Loucy (cell line): ENCODE data around the gene DGKI.
"Not testable (repeated sequence)": the region's sequence is repeated elsewhere in the genome, so short reads cannot be mapped to it uniquely, and the experiment has no call there.

Experiments used
- H2AFZ ChIP-seq: fragments of 200-600 bp; sonication (generic); 2 replicates; pipeline ENCODE4 v1.6.0; 2016; ENCODE audit warnings: antibody characterized with exemption, mild to moderate bottlenecking, low read length, moderate library complexity
- H3F3A ChIP-seq: fragments of 200-600 bp; 2 replicates; pipeline ENCODE4 v1.6.0; 2016; ENCODE audit warnings: antibody characterized with exemption, low read depth, mild to moderate bottlenecking
- H3K27me3 ChIP-seq: fragments of 200-600 bp; sonication (generic); 2 replicates; pipeline ENCODE4 v1.6.1; 2014; ENCODE audit warnings: low read length, mild to moderate bottlenecking; ENCODE audit not compliant: insufficient read depth, poor library complexity, severe bottlenecking
- H3K36me3 ChIP-seq: fragments of 200-600 bp; sonication (generic); 2 replicates; pipeline ENCODE4 v1.6.1; 2016; ENCODE audit warnings: low read length; ENCODE audit not compliant: insufficient read depth
- H3K4me1 ChIP-seq: fragments of 200-600 bp; sonication (generic); 2 replicates; pipeline ENCODE4 v1.5.1; 2014; ENCODE audit warnings: low read length, mild to moderate bottlenecking; ENCODE audit not compliant: insufficient read depth, poor library complexity, severe bottlenecking
- H3K4me2 ChIP-seq: fragments of 200-600 bp; sonication (generic); 2 replicates; pipeline ENCODE4 v1.6.0; 2014; ENCODE audit warnings: antibody characterized with exemption, low read length, low read depth, mild to moderate bottlenecking; ENCODE audit not compliant: poor library complexity, severe bottlenecking
- H3K4me3 ChIP-seq: fragments of 200-600 bp; sonication (generic); 2 replicates; pipeline ENCODE4 v1.5.1; 2014; ENCODE audit warnings: low read length, mild to moderate bottlenecking, mixed read lengths; ENCODE audit not compliant: poor library complexity, severe bottlenecking
- H3K79me2 ChIP-seq: fragments of 200-600 bp; sonication (generic); 2 replicates; pipeline ENCODE4 v1.6.1; 2014; ENCODE audit warnings: low read length; ENCODE audit not compliant: insufficient read depth
- H3K9ac ChIP-seq: fragments of 200-600 bp; sonication (generic); 2 replicates; pipeline ENCODE4 v1.6.0; 2014; ENCODE audit warnings: mild to moderate bottlenecking, low read depth, low read length, moderate library complexity; ENCODE audit not compliant: poor library complexity, severe bottlenecking
- H3K9me2 ChIP-seq: fragments of 200-600 bp; sonication (generic); replicated peaks from 2 replicates; pipeline ENCODE4 v1.6.1; 2016; ENCODE audit warnings: low read depth, low read length, mixed read lengths
- H3K9me3 ChIP-seq: fragments of 200-600 bp; sonication (generic); 2 replicates; pipeline ENCODE4 v1.6.1; 2014; ENCODE audit warnings: mild to moderate bottlenecking, antibody characterized with exemption, low read length, low read depth; ENCODE audit not compliant: insufficient read depth
- H4K20me1 ChIP-seq: fragments of 200-600 bp; sonication (generic); 2 replicates; pipeline ENCODE4 v1.6.0; 2014; ENCODE audit warnings: antibody characterized with exemption, low read length, mild to moderate bottlenecking; ENCODE audit not compliant: insufficient read depth, poor library complexity, severe bottlenecking
- CTCF ChIP-seq: fragments of 200-600 bp; sonication (generic); conservative IDR thresholded peaks from 2 replicates; pipeline ENCODE4 v1.5.1; 2014; ENCODE audit warnings: mild to moderate bottlenecking, antibody characterized with exemption, low read length
- EZH2phosphoT487 ChIP-seq: fragments of 200-600 bp; IDR thresholded peaks from 2 replicates; pipeline ENCODE4 v1.6.1; 2018; ENCODE audit warnings: antibody characterized with exemption, mild to moderate bottlenecking, moderate library complexity, borderline replicate concordance

The DGKI gene

DNA sequence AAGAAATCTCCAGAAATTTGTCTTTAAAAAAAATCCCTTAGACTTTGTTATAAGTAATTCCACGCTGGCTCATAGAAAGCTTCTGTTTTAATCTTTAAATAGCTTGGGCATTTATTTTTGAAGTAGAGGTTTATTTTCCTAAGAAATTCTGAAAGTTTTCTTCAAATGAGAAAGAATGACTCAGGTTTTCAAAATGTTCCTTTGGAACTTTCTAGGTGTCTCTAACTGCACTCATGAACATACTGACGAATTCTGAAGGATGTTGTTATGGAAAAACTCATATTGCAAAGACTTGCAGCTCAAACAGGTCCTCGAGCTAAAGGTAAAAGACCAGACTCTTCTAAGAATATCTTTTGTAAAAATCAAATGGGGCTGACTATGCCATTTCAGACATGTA lies 10.7 kb downstream of the DGKI start:
- H3K9me2 ChIP-seq, result no peaks in the 10 kb centered on the region
- H3K79me2 ChIP-seq, result no peaks in the 10 kb centered on the region
- H3K9ac ChIP-seq, result no peak overlapping the region
- no peaks in the 10 kb centered on the region for H3K36me3 ChIP-seq
- no peaks in the 10 kb centered on the region for H4K20me1 ChIP-seq
- H3K4me1 ChIP-seq, result no peaks in the 10 kb centered on the region
- TF ChIP-seq CTCF (no peak), EZH2phosphoT487 (no peak)
- H3F3A ChIP-seq, result no peaks in the 10 kb centered on the region
- H3K9me3 ChIP-seq, result peaks cover 5% of the 10 kb centered on the region; the same call in 1 of the 2 replicates
- H3K4me3 ChIP-seq, result no peak overlapping the region
- H3K4me2 ChIP-seq, result no peak overlapping the region
- no peaks in the 10 kb centered on the region for H3K27me3 ChIP-seq
- H2AFZ ChIP-seq, result no peak overlapping the region

DNA sequence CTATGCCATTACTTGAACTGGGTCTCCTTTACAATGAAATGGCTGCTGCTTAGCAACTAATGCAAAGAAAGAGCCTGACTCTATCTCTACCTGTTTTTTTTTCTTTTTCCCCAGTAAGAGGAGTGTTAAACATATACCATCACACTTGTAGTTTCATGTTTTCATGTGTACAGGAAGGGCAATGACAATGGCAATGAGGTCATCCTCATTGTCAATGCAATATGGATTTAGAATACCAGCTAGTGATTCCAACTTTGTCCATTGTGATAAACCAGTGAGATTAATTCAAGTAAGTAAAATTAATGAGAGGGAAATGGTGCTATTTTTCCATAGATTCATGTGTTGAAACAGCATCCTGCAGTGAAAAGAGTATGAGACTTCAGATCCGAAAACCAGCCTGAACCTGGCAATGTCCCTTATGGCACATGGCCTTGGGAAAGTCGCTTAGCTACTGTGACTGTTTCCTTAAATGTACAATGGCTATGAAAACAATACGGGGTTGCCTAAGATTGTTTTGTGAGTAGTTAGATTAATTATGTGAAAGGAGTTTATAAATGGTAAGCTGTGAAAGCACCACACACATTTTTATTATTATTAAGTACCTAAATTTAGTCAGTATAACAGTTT lies 11.2 kb downstream of the DGKI start:
- Histone ChIP-seq H3K4me3 (no peak overlapping the region), H3K4me2 (no peak overlapping the region), H3K36me3 (no peaks in the 10 kb centered on the region), H3K9ac (no peak overlapping the region), H4K20me1 (no peaks in the 10 kb centered on the region), H3K4me1 (no peaks in the 10 kb centered on the region), H3K27me3 (no peaks in the 10 kb centered on the region), H3K79me2 (no peaks in the 10 kb centered on the region), H2AFZ (no peak overlapping the region), H3K9me3 (peaks cover 5% of the 10 kb centered on the region; the same call in 1 of the 2 replicates), H3F3A (no peaks in the 10 kb centered on the region), H3K9me2 (no peaks in the 10 kb centered on the region)
- TF ChIP-seq CTCF (no peak), EZH2phosphoT487 (no peak)

DNA sequence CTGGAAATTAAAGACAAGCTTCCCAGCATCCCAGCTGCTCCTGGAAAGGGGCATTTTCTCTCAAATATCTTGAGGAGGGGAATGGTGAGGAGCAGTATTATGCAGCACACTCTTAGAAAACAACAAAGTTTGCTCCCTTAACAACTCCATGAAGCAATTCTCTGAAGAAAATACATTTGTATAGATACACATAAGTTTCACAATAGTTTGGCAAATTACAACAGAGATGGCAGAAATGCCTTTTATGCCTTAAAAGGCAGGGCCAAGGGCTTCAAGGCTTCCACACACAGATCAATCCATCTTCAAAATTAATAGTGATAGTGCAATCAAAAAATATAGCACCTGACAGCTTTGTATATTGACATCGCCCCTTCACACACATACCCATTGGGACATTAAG lies 12.2 kb downstream of the DGKI start:
- Histone ChIP-seq H3K27me3 (no peaks in the 10 kb centered on the region), H3K9me2 (no peaks in the 10 kb centered on the region), H3K4me1 (no peaks in the 10 kb centered on the region), H3K9ac (no peak overlapping the region), H3K79me2 (no peaks in the 10 kb centered on the region), H2AFZ (no peak overlapping the region), H3K36me3 (no peaks in the 10 kb centered on the region), H3F3A (no peaks in the 10 kb centered on the region), H4K20me1 (no peaks in the 10 kb centered on the region), H3K4me3 (no peak overlapping the region), H3K9me3 (peaks cover 5% of the 10 kb centered on the region; the same call in 1 of the 2 replicates), H3K4me2 (no peak overlapping the region)
- TF ChIP-seq EZH2phosphoT487 (no peak), CTCF (no peak)

GRCh38 chr7:137832990-137833389 lies 13.8 kb downstream of the DGKI start:
- H3K9ac ChIP-seq, H3K9me2 ChIP-seq, H3F3A ChIP-seq, H3K4me1 ChIP-seq, H3K27me3 ChIP-seq, H3K79me2 ChIP-seq, H3K36me3 ChIP-seq, H3K4me3 ChIP-seq, H3K4me2 ChIP-seq, H3K9me3 ChIP-seq, H2AFZ ChIP-seq, H4K20me1 ChIP-seq: not testable (repeated sequence)
